ENCODE results near the gene VHLL.

VHLL gene

DNA sequence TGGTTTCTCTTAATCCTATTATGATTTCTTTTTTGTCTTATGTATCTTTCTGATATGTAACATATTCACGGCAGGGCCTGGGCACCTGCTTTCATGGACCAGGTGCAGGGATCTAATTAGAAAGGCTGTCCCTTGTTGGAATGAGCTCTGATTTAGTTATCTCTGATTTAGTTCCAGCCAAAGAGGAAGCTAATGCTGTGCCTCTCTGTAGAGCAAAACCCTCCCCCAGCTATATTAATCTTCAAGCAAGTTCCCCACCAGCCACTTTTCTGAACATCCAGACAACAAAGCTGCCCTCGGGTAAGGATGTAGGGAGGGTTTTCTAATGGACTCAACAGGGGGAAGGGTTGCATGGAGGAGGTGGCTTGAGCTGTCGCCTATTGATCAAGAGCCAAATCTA lies 45.3 kb upstream of the VHLL start:
- Histone ChIP-seq H3K4me3 (ENCODE audit: low read length) (no peak overlapping the region), H3K9me2 (replicated peaks; ENCODE audit: insufficient read depth, low read length) (no peaks in the 10 kb centered on the region), H3K27ac (ENCODE audit: low read length) (no peak overlapping the region), H3F3A (ENCODE audit: insufficient read depth, low read length) (peaks cover 4% of the 10 kb centered on the region), H3K79me2 (ENCODE audit: low read length) (no peaks in the 10 kb centered on the region), H3K4me1 (ENCODE audit: low read length) (no peaks in the 10 kb centered on the region), H3K4me2 (ENCODE audit: low read depth, low read length) (no peak overlapping the region), H3K36me3 (replicated peaks; ENCODE audit: insufficient read depth, low read length) (no peaks in the 10 kb centered on the region), H3K9me3 (replicated peaks; ENCODE audit: insufficient read depth, low read length) (no peaks in the 10 kb centered on the region), H4K20me1 (ENCODE audit: insufficient read depth, low read length) (no peaks in the 10 kb centered on the region), H3K27me3 (replicated peaks; ENCODE audit: insufficient read depth, low read length) (no peaks in the 10 kb centered on the region), H2AFZ (ENCODE audit: low read length) (no peak overlapping the region), H3K9ac (ENCODE audit: low read length) (no peak overlapping the region)
- TF ChIP-seq CTCF (IDR thresholded peaks at IDR 0.05; ENCODE audit: low read length) = no peak
- TF ChIP-seq EZH2 (optimal IDR thresholded peaks at IDR 0.05; ENCODE audit: low read depth, low read length) = no peak
- no peak for TF ChIP-seq EZH2phosphoT487 (IDR thresholded peaks at IDR 0.05; ENCODE audit: low read length)
- DNase-seq = no peak

GRCh38 chr1:156342166-156342955 lies 43.3 kb upstream of the VHLL start:
- H4K20me1 ChIP-seq (ENCODE audit: insufficient read depth, low read length) = no peaks in the 10 kb centered on the region
- peaks cover 19% of the 10 kb centered on the region for H3F3A ChIP-seq (ENCODE audit: insufficient read depth, low read length)
- DNase-seq = no peak
- no peak overlapping the region for H3K4me2 ChIP-seq (ENCODE audit: low read depth, low read length)
- TF ChIP-seq EZH2 (optimal IDR thresholded peaks at IDR 0.05; ENCODE audit: low read depth, low read length) (no peak), CTCF (IDR thresholded peaks at IDR 0.05; ENCODE audit: low read length) (no peak)
- no peaks in the 10 kb centered on the region for H3K4me1 ChIP-seq (ENCODE audit: low read length)
- no peak overlapping the region for H2AFZ ChIP-seq (ENCODE audit: low read length)
- H3K27me3 ChIP-seq (replicated peaks; ENCODE audit: insufficient read depth, low read length) = no peaks in the 10 kb centered on the region
- no peaks in the 10 kb centered on the region for H3K9me2 ChIP-seq (replicated peaks; ENCODE audit: insufficient read depth, low read length)
- H3K9me3 ChIP-seq (replicated peaks; ENCODE audit: insufficient read depth, low read length) = no peaks in the 10 kb centered on the region
- H3K9ac ChIP-seq (ENCODE audit: low read length) = no peak overlapping the region
- H3K79me2 ChIP-seq (ENCODE audit: low read length) = peaks cover 8% of the 10 kb centered on the region
- H3K36me3 ChIP-seq (replicated peaks; ENCODE audit: insufficient read depth, low read length) = no peaks in the 10 kb centered on the region
- H3K4me3 ChIP-seq (ENCODE audit: low read length) = no peak overlapping the region
- H3K27ac ChIP-seq (ENCODE audit: low read length) = no peak overlapping the region

- H3K9me2 ChIP-seq (replicated peaks; ENCODE audit: insufficient read depth, low read length) = no peaks in the 10 kb centered on the region
- peak within 1 kb of the TSS; percentile 79 for H3K9ac ChIP-seq (ENCODE audit: low read length)
- peaks cover 9% of the 10 kb centered on the region; the same call in 1 of the 2 replicates for H3K4me1 ChIP-seq (ENCODE audit: low read length)
- peak; percentile 100 for DNase-seq
- peaks cover 12% of the 10 kb centered on the region; the same call in 1 of the 2 replicates for H4K20me1 ChIP-seq (ENCODE audit: insufficient read depth, low read length)
- H3K4me2 ChIP-seq (ENCODE audit: low read depth, low read length) = peak within 1 kb of the TSS; percentile 65
- peaks cover 14% of the 10 kb centered on the region for H3K36me3 ChIP-seq (replicated peaks; ENCODE audit: insufficient read depth, low read length)
- no peak for TF ChIP-seq EZH2 (optimal IDR thresholded peaks at IDR 0.05; ENCODE audit: low read depth, low read length)
- no peak for TF ChIP-seq EZH2phosphoT487 (IDR thresholded peaks at IDR 0.05; ENCODE audit: low read length)
- TF ChIP-seq CTCF (IDR thresholded peaks at IDR 0.05; ENCODE audit: low read length) = no peak
- H3K9me3 ChIP-seq (replicated peaks; ENCODE audit: insufficient read depth, low read length) = no peaks in the 10 kb centered on the region
- H3K27ac ChIP-seq (ENCODE audit: low read length) = peak within 1 kb of the TSS; percentile 83
- H3K27me3 ChIP-seq (replicated peaks; ENCODE audit: insufficient read depth, low read length) = no peaks in the 10 kb centered on the region
- peaks cover 47% of the 10 kb centered on the region for H3K79me2 ChIP-seq (ENCODE audit: low read length)
- peak within 1 kb of the TSS; percentile 77 for H2AFZ ChIP-seq (ENCODE audit: low read length)
- peak within 1 kb of the TSS; percentile 93 for H3K4me3 ChIP-seq (ENCODE audit: low read length)
- peaks cover 19% of the 10 kb centered on the region for H3F3A ChIP-seq (ENCODE audit: insufficient read depth, low read length)
Measured at GRCh38 chr1:156338180-156338976, 39.3 kb upstream of the VHLL start, which contains the start of the genes CCT3 and TSACC. Gene CCT3, minus strand, starts transcription at chr1:156338292. Its CDS starts 108 bp downstream, at chr1:156338184. Gene TSACC, plus strand, starts transcription at chr1:156338526. Its CDS starts 1,232 bp downstream, at chr1:156339758.

Data from MM.1S (cell line).